SK-N-MC (cell line): ENCODE data around the gene PIP4K2C.

ENCODE experiments used
- EZH2 ChIP-seq: fragments of 200-600 bp; sonication (generic); IDR thresholded peaks from one replicate; pipeline ENCODE4 v1.6.1; 2017; ENCODE audit warnings: antibody characterized with exemption
- FOXP2 ChIP-seq: optimal IDR thresholded peaks from 2 replicates; pipeline ENCODE3; 2011; ENCODE audit warnings: mild to moderate bottlenecking, moderate library complexity; ENCODE audit not compliant: insufficient read depth; ENCODE audit errors: extremely low read length, control extremely low read depth
- POLR2AphosphoS5 ChIP-seq: IDR thresholded peaks from 2 replicates; pipeline ENCODE4 v1.6.1; 2012; ENCODE audit warnings: mild to moderate bottlenecking, low read depth, low read length, borderline replicate concordance

- TF ChIP-seq EZH2: no peak
- TF ChIP-seq FOXP2: no peak
- no peak for TF ChIP-seq POLR2AphosphoS5
Measured at GRCh38 chr12:57615637-57616036, 24.6 kb downstream of the PIP4K2C start.
